ENCODE data around the gene CTNND1. TPM values are rescaled to one million over a fixed set of nuclear protein-coding genes. Genes with fewer than 3 reads are reported as not detected.
"Not testable (repeated sequence)": the region's sequence is repeated elsewhere in the genome, so short reads cannot be mapped to it uniquely, and the experiment has no call there.

The CTNND1 gene, protein sequence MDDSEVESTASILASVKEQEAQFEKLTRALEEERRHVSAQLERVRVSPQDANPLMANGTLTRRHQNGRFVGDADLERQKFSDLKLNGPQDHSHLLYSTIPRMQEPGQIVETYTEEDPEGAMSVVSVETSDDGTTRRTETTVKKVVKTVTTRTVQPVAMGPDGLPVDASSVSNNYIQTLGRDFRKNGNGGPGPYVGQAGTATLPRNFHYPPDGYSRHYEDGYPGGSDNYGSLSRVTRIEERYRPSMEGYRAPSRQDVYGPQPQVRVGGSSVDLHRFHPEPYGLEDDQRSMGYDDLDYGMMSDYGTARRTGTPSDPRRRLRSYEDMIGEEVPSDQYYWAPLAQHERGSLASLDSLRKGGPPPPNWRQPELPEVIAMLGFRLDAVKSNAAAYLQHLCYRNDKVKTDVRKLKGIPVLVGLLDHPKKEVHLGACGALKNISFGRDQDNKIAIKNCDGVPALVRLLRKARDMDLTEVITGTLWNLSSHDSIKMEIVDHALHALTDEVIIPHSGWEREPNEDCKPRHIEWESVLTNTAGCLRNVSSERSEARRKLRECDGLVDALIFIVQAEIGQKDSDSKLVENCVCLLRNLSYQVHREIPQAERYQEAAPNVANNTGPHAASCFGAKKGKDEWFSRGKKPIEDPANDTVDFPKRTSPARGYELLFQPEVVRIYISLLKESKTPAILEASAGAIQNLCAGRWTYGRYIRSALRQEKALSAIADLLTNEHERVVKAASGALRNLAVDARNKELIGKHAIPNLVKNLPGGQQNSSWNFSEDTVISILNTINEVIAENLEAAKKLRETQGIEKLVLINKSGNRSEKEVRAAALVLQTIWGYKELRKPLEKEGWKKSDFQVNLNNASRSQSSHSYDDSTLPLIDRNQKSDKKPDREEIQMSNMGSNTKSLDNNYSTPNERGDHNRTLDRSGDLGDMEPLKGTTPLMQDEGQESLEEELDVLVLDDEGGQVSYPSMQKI
- 1 to 10 TPM; 5.5 to 8.5 TPM for total RNA-seq

DNA sequence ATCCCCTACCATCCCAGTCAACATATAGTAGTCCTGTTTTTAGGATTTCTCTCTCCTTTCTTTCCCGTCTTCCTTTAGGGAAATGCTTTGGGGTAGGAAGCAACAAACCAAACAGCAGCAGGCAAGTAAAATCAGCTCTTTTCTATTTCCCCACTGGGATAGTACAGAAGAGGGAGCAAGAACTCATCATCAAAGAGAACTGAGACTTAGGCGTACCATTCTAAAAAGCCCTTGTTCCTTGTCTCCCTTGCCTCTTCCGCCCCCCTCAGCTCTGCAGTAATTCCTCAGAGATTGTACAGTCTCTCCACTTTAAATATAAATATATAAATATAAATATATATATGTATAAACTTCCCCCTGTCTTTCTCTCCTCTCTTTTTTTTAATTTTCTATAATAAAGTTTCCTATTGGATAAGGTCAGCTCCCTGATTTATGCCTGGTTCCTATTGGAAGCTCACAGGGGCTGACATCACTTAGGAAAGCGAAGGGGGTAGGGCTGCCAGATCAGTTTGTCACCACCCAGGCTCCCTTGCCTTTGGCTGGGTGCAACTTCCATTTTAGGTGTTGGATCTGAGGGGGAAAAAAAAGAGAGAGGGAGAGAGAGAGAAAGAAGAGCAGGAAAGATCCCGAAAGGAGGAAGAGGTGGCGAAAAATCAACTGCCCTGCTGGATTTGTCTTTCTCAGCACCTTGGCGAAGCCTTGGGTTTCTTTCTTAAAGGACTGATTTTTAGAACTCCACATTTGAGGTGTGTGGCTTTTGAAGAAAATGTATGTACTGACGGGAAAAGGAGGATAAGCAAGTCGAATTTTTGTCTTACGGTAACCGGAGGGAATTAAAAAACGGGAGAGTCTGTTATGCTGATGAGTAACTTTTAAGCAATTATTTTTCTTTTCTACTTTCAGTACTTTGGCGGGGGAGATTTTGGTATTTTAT, at the start of gene CTNND1:
CTNND1 (plus strand) TSS at position 502 of the 934 bp plus-strand sequence. CDS start 29,677 bp downstream, outside the sequence.
- H3K27me3 Mint-ChIP-seq (ENCODE audit: low read depth): no peaks in the 10 kb centered on the region
- CTCF ChIA-PET: interaction anchor here (0.6 to 1.5 kb wide), 6 partner anchors 8 to 416 kb away, joined by 3 to 11 read pairs (median 3); no protein-coding TSS in a partner anchor
- peaks cover 3% of the 10 kb centered on the region for H3K36me3 Mint-ChIP-seq (ENCODE audit: low read depth)
- peak; percentile 33 for DNase-seq
- peak within 1 kb of the TSS; percentile 74 for H3K4me3 Mint-ChIP-seq
- no peaks in the 10 kb centered on the region for H3K9me3 Mint-ChIP-seq
- intact Hi-C loops (cut with micrococcal nuclease): loop anchor here (1.0 to 5.0 kb wide), 2 partner anchors 20 to 761 kb away; partner anchors contain the start of gene SELENOH
- H3K4me1 Mint-ChIP-seq (ENCODE audit: low read depth): peaks cover 29% of the 10 kb centered on the region
- peak within 1 kb of the TSS; percentile 6 for H3K27ac Mint-ChIP-seq

DNA sequence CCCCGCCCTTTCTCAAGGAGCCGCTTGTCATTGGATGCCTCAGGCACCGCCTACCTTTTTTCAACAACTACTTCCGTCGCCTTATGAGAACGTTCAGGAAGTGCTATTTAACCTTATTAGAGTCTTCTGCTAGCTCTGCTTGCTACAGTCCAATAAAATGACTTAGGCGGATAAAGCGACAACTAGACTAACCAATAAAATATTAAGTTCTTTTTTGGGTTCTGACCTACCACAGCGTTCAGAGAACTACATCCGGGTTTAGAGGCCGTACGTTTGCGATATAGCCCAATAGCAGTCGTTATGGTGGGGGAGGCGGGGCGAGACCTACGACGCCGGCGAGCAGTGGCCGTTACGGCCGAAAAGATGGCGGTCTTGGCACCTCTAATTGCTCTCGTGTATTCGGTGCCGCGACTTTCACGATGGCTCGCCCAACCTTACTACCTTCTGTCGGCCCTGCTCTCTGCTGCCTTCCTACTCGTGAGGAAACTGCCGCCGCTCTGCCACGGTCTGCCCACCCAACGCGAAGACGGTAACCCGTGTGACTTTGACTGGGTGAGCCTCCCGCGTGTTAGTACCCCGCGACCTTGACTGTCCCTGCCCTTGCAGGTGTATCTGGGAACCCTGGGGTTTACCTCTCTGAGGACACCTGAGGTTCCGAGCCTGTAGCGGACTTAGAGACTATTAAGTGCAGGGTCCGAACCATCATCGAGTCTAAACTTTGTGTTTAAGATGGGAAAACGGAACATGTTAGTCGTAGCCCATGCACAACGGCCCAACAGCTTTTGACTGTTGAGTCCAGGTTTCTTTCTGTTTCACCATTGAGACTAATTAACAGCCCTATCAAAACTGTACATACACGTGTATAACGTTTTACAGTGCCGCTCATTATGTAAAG, 49.1 kb upstream of the CTNND1 start, which contains the start of gene TMX2:
TMX2 (plus strand) TSS at position 338 of the 895 bp plus-strand sequence; CDS start at position 364, 26 bp downstream.
- Mint-ChIP-seq H3K27me3 (ENCODE audit: low read depth) (no peaks in the 10 kb centered on the region), H3K27ac (peak within 1 kb of the TSS; percentile 92), H3K36me3 (ENCODE audit: low read depth) (peaks cover 3% of the 10 kb centered on the region), H3K9me3 (no peaks in the 10 kb centered on the region), H3K4me1 (ENCODE audit: low read depth) (peaks cover 50% of the 10 kb centered on the region), H3K4me3 (peak within 1 kb of the TSS; percentile 99)
- intact Hi-C loops (cut with micrococcal nuclease): loop anchor here (1.0 to 5.0 kb wide), 12 partner anchors 29 to 1955 kb away; partner anchors contain the start of genes CLP1, FAM111A, PATL1 and SELENOH
- peak; percentile 95 for DNase-seq
- CTCF ChIA-PET: interaction anchor here (1.0 to 2.4 kb wide), 2 partner anchors 87 to 185 kb away, joined by 4 to 15 read pairs; no protein-coding TSS in a partner anchor

DNA sequence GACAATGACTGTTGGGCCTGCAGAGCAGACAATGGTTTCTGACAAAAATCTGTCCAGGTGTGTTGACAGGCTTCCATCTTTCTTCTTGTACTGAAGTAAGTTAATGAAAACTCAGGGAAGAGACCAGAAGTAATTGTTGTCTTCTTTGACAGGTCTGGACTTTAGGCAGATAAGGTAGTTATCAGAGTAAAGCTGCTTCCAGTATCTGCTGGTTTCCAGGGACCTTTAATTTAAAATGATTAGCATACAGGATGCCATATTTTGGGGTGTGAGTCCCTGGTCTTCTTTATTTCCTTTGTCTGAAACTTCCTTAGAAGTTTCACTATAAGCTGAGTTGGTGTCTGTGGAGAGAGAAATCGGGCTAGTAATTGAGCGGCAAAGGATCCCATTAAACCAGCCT, 47.8 kb upstream of the CTNND1 start:
- CTCF ChIA-PET: interaction anchor here (0.5 to 2.4 kb wide), 2 partner anchors 28 to 86 kb away, joined by 5 to 15 read pairs; no protein-coding TSS in a partner anchor
- H3K27me3 Mint-ChIP-seq (ENCODE audit: low read depth): no peaks in the 10 kb centered on the region
- H3K9me3 Mint-ChIP-seq: no peaks in the 10 kb centered on the region
- no peak for DNase-seq
- H3K36me3 Mint-ChIP-seq (ENCODE audit: low read depth): peaks cover 10% of the 10 kb centered on the region
- peaks cover 50% of the 10 kb centered on the region for H3K4me1 Mint-ChIP-seq (ENCODE audit: low read depth)
- H3K4me3 Mint-ChIP-seq: peak overlapping the region; percentile 99
- intact Hi-C loops (cut with micrococcal nuclease): loop anchor here (2.0 to 5.0 kb wide), 3 partner anchors 79 to 1953 kb away; partner anchors contain the start of genes FAM111A and PATL1
- no peak overlapping the region for H3K27ac Mint-ChIP-seq

DNA sequence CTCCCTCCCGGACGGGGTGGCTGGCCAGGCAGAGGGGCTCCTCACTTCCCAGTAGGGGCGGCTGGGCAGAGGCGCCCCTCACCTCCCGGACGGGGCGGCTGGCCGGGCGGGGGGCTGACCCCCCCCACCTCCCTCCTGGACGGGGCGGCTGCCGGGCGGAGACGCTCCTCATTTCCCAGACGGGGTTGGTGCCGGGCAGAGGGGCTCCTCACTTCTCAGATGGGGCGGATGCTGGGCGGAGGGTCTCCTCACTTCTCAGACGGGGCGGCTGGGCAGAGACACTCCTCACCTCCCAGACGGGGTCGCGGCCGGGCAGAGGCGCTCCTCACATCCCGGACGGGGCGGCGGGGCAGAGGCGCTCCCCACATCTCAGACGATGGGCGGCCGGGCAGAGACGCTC, 44.9 kb upstream of the CTNND1 start:
- intact Hi-C loops (cut with micrococcal nuclease); H3K4me3 Mint-ChIP-seq; CTCF ChIA-PET; DNase-seq; H3K9me3 Mint-ChIP-seq; H3K27me3 Mint-ChIP-seq (ENCODE audit: low read depth); H3K27ac Mint-ChIP-seq: not testable (repeated sequence)
- peaks cover 17% of the 10 kb centered on the region for H3K36me3 Mint-ChIP-seq (ENCODE audit: low read depth)
- peaks cover 31% of the 10 kb centered on the region for H3K4me1 Mint-ChIP-seq (ENCODE audit: low read depth)

DNA sequence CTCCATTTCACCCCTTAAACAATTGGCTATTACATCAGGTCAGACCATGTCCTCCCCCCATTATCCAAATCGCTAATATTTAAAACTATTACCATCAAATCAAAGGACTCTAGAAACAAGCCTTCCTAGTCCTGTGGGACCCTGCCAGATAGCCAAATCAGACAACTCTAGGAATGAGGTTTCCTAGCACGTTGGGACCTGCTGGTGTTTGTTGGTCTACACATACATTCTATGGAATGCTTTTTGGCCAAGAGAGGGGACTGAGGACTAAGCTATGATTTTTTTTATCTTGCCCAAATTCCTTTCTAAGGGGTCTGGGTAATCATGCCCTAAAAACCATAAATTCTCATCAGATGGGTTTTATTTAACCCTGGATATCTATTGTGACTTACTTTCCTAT, 34.4 kb upstream of the CTNND1 start:
- Mint-ChIP-seq H3K27ac (peak overlapping the region; percentile 8), H3K9me3 (no peaks in the 10 kb centered on the region), H3K27me3 (ENCODE audit: low read depth) (no peaks in the 10 kb centered on the region), H3K4me1 (ENCODE audit: low read depth) (peaks cover 10% of the 10 kb centered on the region), H3K36me3 (ENCODE audit: low read depth) (peaks cover 2% of the 10 kb centered on the region), H3K4me3 (no peak overlapping the region)
- intact Hi-C loops (cut with micrococcal nuclease): no loop called here
- CTCF ChIA-PET: interaction anchor here (0.6 to 1.3 kb wide), 3 partner anchors 22 to 270 kb away, joined by 3 to 5 read pairs (median 3); no protein-coding TSS in a partner anchor
- no peak for DNase-seq

DNA sequence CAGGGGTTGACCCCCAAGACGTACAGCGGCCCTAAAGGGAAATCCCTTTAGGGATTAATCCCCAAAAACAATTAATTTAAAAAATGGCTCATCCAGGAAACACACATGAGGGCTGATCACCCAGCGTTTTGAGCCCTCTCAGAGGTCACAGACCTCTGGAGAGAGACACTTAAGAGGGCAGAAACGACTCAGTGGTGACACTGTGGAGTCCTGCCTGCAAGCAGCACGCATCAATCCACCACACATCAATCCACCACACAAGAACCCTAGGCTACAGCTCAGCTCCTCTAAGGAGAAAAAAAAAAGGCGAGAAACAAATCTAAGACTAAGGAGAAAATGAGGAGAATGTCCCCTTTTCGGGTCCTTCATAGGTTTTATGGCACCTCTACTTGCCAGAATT, 32.8 kb upstream of the CTNND1 start:
- no peak for DNase-seq
- peaks cover 2% of the 10 kb centered on the region for H3K36me3 Mint-ChIP-seq (ENCODE audit: low read depth)
- no peaks in the 10 kb centered on the region for H3K9me3 Mint-ChIP-seq
- H3K4me1 Mint-ChIP-seq (ENCODE audit: low read depth): peaks cover 11% of the 10 kb centered on the region
- intact Hi-C loops (cut with micrococcal nuclease): no loop called here
- H3K27ac Mint-ChIP-seq: no peak overlapping the region
- H3K4me3 Mint-ChIP-seq: no peak overlapping the region
- CTCF ChIA-PET: interaction anchor here (1.1 kb wide), 1 partner anchor 72 kb away, joined by 4 read pairs; no protein-coding TSS in a partner anchor
- H3K27me3 Mint-ChIP-seq (ENCODE audit: low read depth): no peaks in the 10 kb centered on the region

DNA sequence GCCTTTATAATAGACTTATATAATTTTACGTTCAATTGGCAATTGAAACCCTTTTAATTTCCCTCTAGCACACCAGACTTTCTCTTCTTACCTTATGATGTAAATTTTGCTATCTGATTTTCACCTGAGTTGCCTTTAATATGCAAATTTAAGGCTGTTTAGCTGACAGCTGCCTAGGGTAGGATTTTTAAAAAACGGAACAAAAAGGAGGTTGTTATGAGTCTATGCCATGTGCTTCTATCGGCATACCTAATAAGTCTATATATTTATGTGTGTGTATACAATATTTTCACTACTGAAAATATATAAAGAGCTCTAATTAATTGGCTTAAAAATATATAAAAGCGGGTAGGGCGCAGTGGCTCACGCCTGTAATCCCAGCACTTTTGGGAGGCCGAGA, 32.1 kb upstream of the CTNND1 start:
- Mint-ChIP-seq H3K4me3 (no peak overlapping the region), H3K27me3 (ENCODE audit: low read depth) (no peaks in the 10 kb centered on the region), H3K27ac (no peak overlapping the region), H3K36me3 (ENCODE audit: low read depth) (peaks cover 2% of the 10 kb centered on the region), H3K4me1 (ENCODE audit: low read depth) (peaks cover 11% of the 10 kb centered on the region), H3K9me3 (no peaks in the 10 kb centered on the region)
- intact Hi-C loops (cut with micrococcal nuclease): no loop called here
- no peak for DNase-seq
- CTCF ChIA-PET: no interaction called here

DNA sequence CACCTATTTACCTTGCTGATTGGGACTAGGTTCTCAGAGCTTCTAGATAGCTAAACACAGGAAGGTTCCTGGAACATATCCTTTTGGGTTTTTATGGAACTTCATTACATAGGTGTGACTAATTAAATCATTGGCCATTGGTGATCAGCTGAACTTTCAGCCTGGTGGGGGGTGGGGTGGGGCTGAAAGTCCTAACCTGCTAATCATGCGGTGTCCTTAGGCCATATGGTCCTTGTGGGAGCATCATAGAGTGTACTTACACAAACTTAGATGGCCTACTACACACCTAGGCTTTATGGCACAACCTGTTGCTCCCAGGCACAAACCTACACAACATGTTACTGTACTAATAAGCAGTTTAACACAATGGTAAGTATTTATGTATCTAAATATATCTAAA, 28.9 kb upstream of the CTNND1 start:
- no peaks in the 10 kb centered on the region for H3K9me3 Mint-ChIP-seq
- CTCF ChIA-PET: interaction anchor here (0.7 to 1.4 kb wide), 2 partner anchors 13 to 68 kb away, joined by 3 to 5 read pairs; no protein-coding TSS in a partner anchor
- no peaks in the 10 kb centered on the region for H3K27me3 Mint-ChIP-seq (ENCODE audit: low read depth)
- H3K4me3 Mint-ChIP-seq: no peak overlapping the region
- intact Hi-C loops (cut with micrococcal nuclease): no loop called here
- H3K36me3 Mint-ChIP-seq (ENCODE audit: low read depth): peaks cover 3% of the 10 kb centered on the region
- DNase-seq: no peak
- peaks cover 10% of the 10 kb centered on the region for H3K4me1 Mint-ChIP-seq (ENCODE audit: low read depth)
- H3K27ac Mint-ChIP-seq: no peak overlapping the region

DNA sequence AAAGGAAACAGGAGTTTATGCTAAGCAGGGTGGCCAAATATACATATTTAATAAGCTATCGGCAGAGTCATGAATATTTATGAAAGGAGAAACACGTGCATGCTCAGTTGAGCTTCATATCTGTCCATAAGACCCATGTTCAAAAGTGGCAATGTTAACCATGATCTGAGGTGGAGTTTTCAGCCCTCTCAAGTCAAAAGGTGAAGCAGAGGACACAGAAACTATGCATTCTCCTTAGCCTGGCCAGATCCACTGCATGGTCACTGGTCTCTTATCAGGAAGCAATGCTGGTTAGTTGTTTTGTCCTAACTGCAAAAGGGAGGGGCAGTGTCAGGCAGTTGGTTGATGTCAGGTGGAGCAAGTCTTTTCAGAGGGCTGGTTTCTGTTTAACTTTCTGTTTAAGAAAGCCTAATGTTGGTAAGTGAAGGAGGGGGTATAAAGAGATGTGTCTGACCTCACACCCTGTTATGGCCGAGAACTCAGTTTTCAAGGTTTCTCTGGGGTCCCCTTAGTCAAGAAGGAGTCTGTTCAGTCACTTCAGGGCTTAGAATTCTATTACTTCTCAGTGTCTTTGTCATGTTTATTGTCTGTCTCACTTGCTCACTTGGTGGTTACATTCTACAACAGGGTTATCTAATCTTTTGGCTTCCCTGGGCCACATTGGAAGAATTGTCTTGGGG, 25.8 kb upstream of the CTNND1 start:
- DNase-seq: no peak
- CTCF ChIA-PET: interaction anchor here (0.7 kb wide), 1 partner anchor 168 kb away, joined by 4 read pairs; the partner anchor contains the start of gene UBE2L6
- intact Hi-C loops (cut with micrococcal nuclease): no loop called here
- peaks cover 16% of the 10 kb centered on the region for H3K36me3 Mint-ChIP-seq (ENCODE audit: low read depth)
- H3K27ac Mint-ChIP-seq: peak overlapping the region; percentile 50
- no peak overlapping the region for H3K4me3 Mint-ChIP-seq
- H3K9me3 Mint-ChIP-seq: no peaks in the 10 kb centered on the region
- peaks cover 5% of the 10 kb centered on the region for H3K4me1 Mint-ChIP-seq (ENCODE audit: low read depth)
- no peaks in the 10 kb centered on the region for H3K27me3 Mint-ChIP-seq (ENCODE audit: low read depth)
